Activated CD4-positive, CD25-positive, alpha-beta regulatory T cell treated with anti-CD3 and anti-CD28 coated beads, Interleukin-2, amount 50 U/mL, for 24 hours (primary cell): Measurements from ENCODE around the gene TENM4.

Experiments
- ATAC-seq, 2 donors: fragments of 150-1000 bp; cut with Tn5 transposase; one replicate each; pipeline ENCODE4 v1.10.0; 2021; ENCODE audit warnings: mild to moderate bottlenecking in 1 of 2, moderate library complexity in 1 of 2

TENM4 gene

GRCh38 chr11:79340535-79340934 is 100.3 kb downstream of the TENM4 start:
- ATAC-seq: no peak

GRCh38 chr11:79336797-79337517 is 103.9 kb downstream of the TENM4 start:
- ATAC-seq: no peak

- no peak for ATAC-seq
Measured at GRCh38 chr11:79335681-79336080, 105.1 kb downstream of the TENM4 start.

GRCh38 chr11:79333355-79333754 is 107.5 kb downstream of the TENM4 start:
- ATAC-seq: no peak

GRCh38 chr11:79332017-79332416 is 108.8 kb downstream of the TENM4 start:
- ATAC-seq: no peak

- no peak for ATAC-seq
Measured at GRCh38 chr11:79331203-79331901, 109.5 kb downstream of the TENM4 start.

GRCh38 chr11:79330651-79331050 is 110.2 kb downstream of the TENM4 start:
- no peak for ATAC-seq

GRCh38 chr11:79329561-79329960 is 111.3 kb downstream of the TENM4 start:
- no peak for ATAC-seq

GRCh38 chr11:79328402-79328801 is 112.4 kb downstream of the TENM4 start:
- ATAC-seq: no peak

- no peak for ATAC-seq
Measured at GRCh38 chr11:79325851-79326250, 115.0 kb downstream of the TENM4 start.

GRCh38 chr11:79321263-79321662 is 119.6 kb downstream of the TENM4 start:
- no peak for ATAC-seq

- no peak for ATAC-seq
Measured at GRCh38 chr11:79314906-79315689, 125.7 kb downstream of the TENM4 start.

- no peak for ATAC-seq
Measured at GRCh38 chr11:79313530-79313913, 127.3 kb downstream of the TENM4 start.

GRCh38 chr11:79312617-79313529 is 128.0 kb downstream of the TENM4 start:
- no peak for ATAC-seq

GRCh38 chr11:79311461-79311860 is 129.4 kb downstream of the TENM4 start:
- ATAC-seq: no peak

GRCh38 chr11:79309407-79309806 is 131.4 kb downstream of the TENM4 start:
- ATAC-seq: no peak

- ATAC-seq: no peak
Measured at GRCh38 chr11:79308429-79308828, 132.4 kb downstream of the TENM4 start.

GRCh38 chr11:79304599-79305212 is 136.1 kb downstream of the TENM4 start:
- ATAC-seq: no peak

GRCh38 chr11:79296141-79296540 is 144.7 kb downstream of the TENM4 start:
- ATAC-seq: no peak

- no peak for ATAC-seq
Measured at GRCh38 chr11:79294845-79295731, 145.7 kb downstream of the TENM4 start.

GRCh38 chr11:79291948-79292347 is 148.9 kb downstream of the TENM4 start:
- no peak for ATAC-seq
